ENCODE results near the gene PGLYRP3.
"Not testable (repeated sequence)": the region's sequence is repeated elsewhere in the genome, so short reads cannot be mapped to it uniquely, and the experiment has no call there.

Gene PGLYRP3

DNA sequence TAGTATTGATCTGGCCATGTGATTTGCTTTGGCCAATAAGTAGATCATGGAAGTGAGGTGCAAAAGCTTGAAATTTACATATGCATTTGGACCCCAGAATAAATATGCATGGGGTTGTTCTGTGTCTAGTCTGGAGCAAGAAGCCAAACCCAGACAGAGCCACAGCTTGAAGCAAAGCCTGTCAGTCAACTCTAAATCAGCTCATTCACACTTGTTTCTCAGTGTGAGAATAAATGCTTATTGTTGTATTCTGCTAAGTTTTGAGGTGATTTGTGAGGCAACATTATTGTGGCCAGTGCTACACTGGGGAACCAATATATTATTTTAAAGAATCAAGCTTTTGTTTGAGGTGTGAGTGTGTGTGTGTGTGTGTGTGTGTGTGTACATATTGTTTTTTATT is 12.2 kb upstream of the PGLYRP3 start:
- Histone ChIP-seq H3K79me2 (ENCODE audit: control insufficient read depth, low read length) (no peaks in the 10 kb centered on the region), H3K4me1 (ENCODE audit: control insufficient read depth, low read length) (no peaks in the 10 kb centered on the region), H4K20me1 (ENCODE audit: control insufficient read depth, insufficient read depth, low read depth, low read length) (no peaks in the 10 kb centered on the region), H3K27ac (ENCODE audit: low read depth, low read length) (no peak overlapping the region), H3K4me2 (ENCODE audit: low read length) (no peak overlapping the region), H3K9me3 (ENCODE audit: control insufficient read depth, insufficient read depth, low read length) (no peaks in the 10 kb centered on the region), H3K9me2 (replicated peaks; ENCODE audit: control insufficient read depth, low read length) (no peaks in the 10 kb centered on the region), H3K4me3 (ENCODE audit: low read length) (no peak overlapping the region), H3K36me3 (ENCODE audit: control insufficient read depth, low read length) (no peaks in the 10 kb centered on the region), H3F3A (ENCODE audit: control insufficient read depth, insufficient read depth) (no peaks in the 10 kb centered on the region), H3K27me3 (ENCODE audit: control insufficient read depth, low read length) (no peaks in the 10 kb centered on the region)
- TF ChIP-seq, protein P1, sequence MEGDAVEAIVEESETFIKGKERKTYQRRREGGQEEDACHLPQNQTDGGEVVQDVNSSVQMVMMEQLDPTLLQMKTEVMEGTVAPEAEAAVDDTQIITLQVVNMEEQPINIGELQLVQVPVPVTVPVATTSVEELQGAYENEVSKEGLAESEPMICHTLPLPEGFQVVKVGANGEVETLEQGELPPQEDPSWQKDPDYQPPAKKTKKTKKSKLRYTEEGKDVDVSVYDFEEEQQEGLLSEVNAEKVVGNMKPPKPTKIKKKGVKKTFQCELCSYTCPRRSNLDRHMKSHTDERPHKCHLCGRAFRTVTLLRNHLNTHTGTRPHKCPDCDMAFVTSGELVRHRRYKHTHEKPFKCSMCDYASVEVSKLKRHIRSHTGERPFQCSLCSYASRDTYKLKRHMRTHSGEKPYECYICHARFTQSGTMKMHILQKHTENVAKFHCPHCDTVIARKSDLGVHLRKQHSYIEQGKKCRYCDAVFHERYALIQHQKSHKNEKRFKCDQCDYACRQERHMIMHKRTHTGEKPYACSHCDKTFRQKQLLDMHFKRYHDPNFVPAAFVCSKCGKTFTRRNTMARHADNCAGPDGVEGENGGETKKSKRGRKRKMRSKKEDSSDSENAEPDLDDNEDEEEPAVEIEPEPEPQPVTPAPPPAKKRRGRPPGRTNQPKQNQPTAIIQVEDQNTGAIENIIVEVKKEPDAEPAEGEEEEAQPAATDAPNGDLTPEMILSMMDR (IDR thresholded peaks at IDR 0.05; ENCODE audit: low read depth, low read length, poor library complexity, severe bottlenecking), result no peak

- Histone ChIP-seq H3F3A (ENCODE audit: control insufficient read depth, insufficient read depth) (no peaks in the 10 kb centered on the region), H3K27ac (ENCODE audit: low read depth, low read length) (no peak overlapping the region), H3K4me3 (ENCODE audit: low read length) (no peak overlapping the region), H3K27me3 (ENCODE audit: control insufficient read depth, low read length) (no peaks in the 10 kb centered on the region), H3K36me3 (ENCODE audit: control insufficient read depth, low read length) (no peaks in the 10 kb centered on the region), H4K20me1 (ENCODE audit: control insufficient read depth, insufficient read depth, low read depth, low read length) (no peaks in the 10 kb centered on the region), H3K79me2 (ENCODE audit: control insufficient read depth, low read length) (no peaks in the 10 kb centered on the region), H3K9me3 (ENCODE audit: control insufficient read depth, insufficient read depth, low read length) (no peaks in the 10 kb centered on the region), H3K4me1 (ENCODE audit: control insufficient read depth, low read length) (no peaks in the 10 kb centered on the region), H3K4me2 (ENCODE audit: low read length) (no peak overlapping the region), H3K9me2 (replicated peaks; ENCODE audit: control insufficient read depth, low read length) (no peaks in the 10 kb centered on the region)
- TF ChIP-seq, protein P1 (IDR thresholded peaks at IDR 0.05; ENCODE audit: low read depth, low read length, poor library complexity, severe bottlenecking), result no peak
- no peak for TF ChIP-seq EZH2phosphoT487 (IDR thresholded peaks at IDR 0.05; ENCODE audit: borderline replicate concordance, low read length)
Observed at GRCh38 chr1:153322568-153322967, 9.8 kb upstream of the PGLYRP3 start.

GRCh38 chr1:153318145-153318544 is 5.4 kb upstream of the PGLYRP3 start:
- not testable (repeated sequence) for H4K20me1 ChIP-seq (ENCODE audit: control insufficient read depth, insufficient read depth, low read depth, low read length); H3K9me2 ChIP-seq (replicated peaks; ENCODE audit: control insufficient read depth, low read length); H3K27me3 ChIP-seq (ENCODE audit: control insufficient read depth, low read length); H3F3A ChIP-seq (ENCODE audit: control insufficient read depth, insufficient read depth); H3K36me3 ChIP-seq (ENCODE audit: control insufficient read depth, low read length); H3K79me2 ChIP-seq (ENCODE audit: control insufficient read depth, low read length); H3K27ac ChIP-seq (ENCODE audit: low read depth, low read length); H3K4me3 ChIP-seq (ENCODE audit: low read length); H3K4me2 ChIP-seq (ENCODE audit: low read length); H3K4me1 ChIP-seq (ENCODE audit: control insufficient read depth, low read length); H3K9me3 ChIP-seq (ENCODE audit: control insufficient read depth, insufficient read depth, low read length)

DNA sequence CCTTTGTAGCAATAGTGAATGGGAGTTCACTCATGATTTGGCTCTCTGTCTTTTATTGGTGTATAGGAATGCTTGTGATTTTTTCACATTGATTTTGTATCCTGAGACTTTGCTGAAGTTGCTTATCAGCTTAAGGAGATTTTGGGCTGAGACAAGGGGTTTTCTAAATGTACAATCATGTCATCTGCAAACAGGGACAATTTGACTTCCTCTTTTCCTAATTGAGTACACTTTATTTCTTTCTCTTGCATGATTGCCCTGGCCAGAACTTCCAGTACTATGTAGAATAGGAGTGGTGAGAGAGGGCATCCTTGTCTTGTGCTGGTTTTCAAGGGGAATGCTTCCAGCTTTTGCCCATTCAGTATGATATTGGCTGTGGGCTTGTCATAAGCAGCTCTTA is 3.3 kb upstream of the PGLYRP3 start:
- not testable (repeated sequence) for H3K4me1 ChIP-seq (ENCODE audit: control insufficient read depth, low read length); H3K9me2 ChIP-seq (replicated peaks; ENCODE audit: control insufficient read depth, low read length); H4K20me1 ChIP-seq (ENCODE audit: control insufficient read depth, insufficient read depth, low read depth, low read length); H3F3A ChIP-seq (ENCODE audit: control insufficient read depth, insufficient read depth); H3K27ac ChIP-seq (ENCODE audit: low read depth, low read length); H3K79me2 ChIP-seq (ENCODE audit: control insufficient read depth, low read length); H3K36me3 ChIP-seq (ENCODE audit: control insufficient read depth, low read length); H3K27me3 ChIP-seq (ENCODE audit: control insufficient read depth, low read length); H3K9me3 ChIP-seq (ENCODE audit: control insufficient read depth, insufficient read depth, low read length); H3K4me3 ChIP-seq (ENCODE audit: low read length); H3K4me2 ChIP-seq (ENCODE audit: low read length)

DNA sequence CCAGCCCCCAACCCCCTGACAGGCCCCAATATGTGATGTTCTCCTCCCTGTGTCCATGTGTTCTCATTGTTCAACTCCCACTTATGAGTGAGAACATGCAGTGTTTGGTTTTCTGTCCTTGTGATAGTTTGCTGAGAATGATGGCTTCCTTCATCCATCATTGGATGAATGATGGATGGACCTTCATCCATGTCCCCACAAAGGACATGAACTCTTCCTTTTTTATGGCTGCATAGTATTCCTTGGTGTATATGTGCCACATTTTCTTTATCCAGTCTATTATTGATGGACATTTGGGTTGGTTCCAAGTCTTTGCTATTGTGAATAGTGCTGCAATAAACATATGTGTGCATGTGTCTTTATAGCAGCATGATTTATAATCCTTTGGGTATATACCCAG is 1.6 kb upstream of the PGLYRP3 start:
- H3K9me3 ChIP-seq (ENCODE audit: control insufficient read depth, insufficient read depth, low read length); H3K4me1 ChIP-seq (ENCODE audit: control insufficient read depth, low read length); H3K9me2 ChIP-seq (replicated peaks; ENCODE audit: control insufficient read depth, low read length); H3K79me2 ChIP-seq (ENCODE audit: control insufficient read depth, low read length); H3F3A ChIP-seq (ENCODE audit: control insufficient read depth, insufficient read depth); H3K27me3 ChIP-seq (ENCODE audit: control insufficient read depth, low read length); H4K20me1 ChIP-seq (ENCODE audit: control insufficient read depth, insufficient read depth, low read depth, low read length); H3K27ac ChIP-seq (ENCODE audit: low read depth, low read length); H3K4me3 ChIP-seq (ENCODE audit: low read length); H3K36me3 ChIP-seq (ENCODE audit: control insufficient read depth, low read length); H3K4me2 ChIP-seq (ENCODE audit: low read length): not testable (repeated sequence)

Measured in DOHH2 (cell line).